Endothelial cell of umbilical vein (primary cell): ENCODE data around the gene NHS. TPM values are rescaled to one million over a fixed set of nuclear protein-coding genes. Genes with fewer than 3 reads are reported as not detected.

Experiments used
- BruUV-seq: library from RNA; stranded (reverse); fragments of 400-500 nt; replicated peaks from 2 replicates; lab custom pipeline; 2021; lab: Mats Ljungman, UMichigan
- CTCF ChIA-PET: fragments of 300-600, 350-600 bp; sonication (Branson Sonifier 250); formaldehyde crosslinking; loops from one replicate; lab custom pipeline; 2021; ENCODE audit warnings: antibody characterized with exemption, inconsistent platforms; lab: Charles Lee
- POLR2A ChIA-PET: fragments of 300-600, 350-600 bp; sonication (Branson Sonifier 250); formaldehyde crosslinking; loops from one replicate; lab custom pipeline; 2021; ENCODE audit warnings: antibody characterized with exemption, inconsistent platforms; lab: Charles Lee
- DNase-seq: peaks from one replicate; pipeline ENCODE4 v3.0.0-alpha.2; 2011; ENCODE audit warnings: low read depth, low spot score
- FAIRE-seq: peaks from 2 replicates; lab custom pipeline; 2011; peaks lifted over from hg19 to GRCh38; lab: Jason Lieb, UNC
- H2AFZ ChIP-seq: 2 replicates; pipeline ENCODE4 v1.6.0; 2012; ENCODE audit warnings: low read depth, low read length, control low read depth, inconsistent platforms
- H3K27ac ChIP-seq: 2 replicates; pipeline ENCODE4 v1.5.1; 2011; ENCODE audit warnings: low read depth, mild to moderate bottlenecking, control low read depth, low read length, moderate library complexity; ENCODE audit not compliant: insufficient read depth
- H3K27me3 ChIP-seq, 2 experiments: 2 replicates each; pipeline versions ENCODE4 v1.6.0 to v1.6.1; 2011; ENCODE audit warnings: low read length in 2 of 2, mixed read lengths in 1 of 2; ENCODE audit not compliant: control insufficient read depth in 2 of 2, insufficient read depth in 2 of 2
- H3K36me3 ChIP-seq, 2 experiments: 2 replicates in 1 of 2; 3 replicates in 1 of 2; pipeline ENCODE4 v1.5.1; 2011; ENCODE audit warnings: low read length in 2 of 2, mild to moderate bottlenecking in 1 of 2, moderate library complexity in 1 of 2; ENCODE audit not compliant: control insufficient read depth in 2 of 2, insufficient read depth in 2 of 2; ENCODE audit errors: extremely low read depth in 1 of 2
- H3K4me1 ChIP-seq: 3 replicates; pipeline ENCODE4 v1.5.1; 2011; ENCODE audit warnings: mild to moderate bottlenecking, low read length; ENCODE audit not compliant: control insufficient read depth, insufficient read depth; ENCODE audit errors: extremely low read depth
- H3K4me2 ChIP-seq: 2 replicates; pipeline ENCODE4 v1.6.1; 2011; ENCODE audit warnings: low read length, control low read depth, mixed read lengths; ENCODE audit not compliant: insufficient read depth
- H3K4me3 ChIP-seq, 3 experiments: fragments of 200-600 bp in 1 of 3; sonication (generic), shearing (Covaris generic) in 1 of 3; replicated peaks in 1 of 3; 2 replicates each; pipeline ENCODE4 v1.5.1; 2011 to 2016; ENCODE audit warnings: control low read depth in 3 of 3, low read length in 3 of 3, mild to moderate bottlenecking in 2 of 3, inconsistent platforms in 1 of 3, low read depth in 1 of 3, moderate library complexity in 1 of 3; ENCODE audit not compliant: insufficient read depth in 1 of 3
- H3K79me2 ChIP-seq: 2 replicates; pipeline ENCODE4 v1.6.0; 2012; ENCODE audit warnings: low read length, inconsistent platforms; ENCODE audit not compliant: control insufficient read depth, insufficient read depth
- H3K9ac ChIP-seq: replicated peaks from 2 replicates; pipeline ENCODE3; 2011; ENCODE audit warnings: low read length, control low read depth; ENCODE audit not compliant: insufficient read depth; ENCODE audit errors: extremely low read depth
- H3K9me1 ChIP-seq: replicated peaks from 3 replicates; pipeline ENCODE4 v1.6.0; 2011; ENCODE audit warnings: mild to moderate bottlenecking, low read length; ENCODE audit not compliant: control insufficient read depth, insufficient read depth; ENCODE audit errors: extremely low read depth
- H3K9me3 ChIP-seq: replicated peaks from 2 replicates; pipeline ENCODE4 v1.5.1; 2012; ENCODE audit warnings: low read length, inconsistent platforms; ENCODE audit not compliant: control insufficient read depth, insufficient read depth
- H4K20me1 ChIP-seq: replicated peaks from 2 replicates; pipeline ENCODE3; 2011; ENCODE audit warnings: mild to moderate bottlenecking, low read length; ENCODE audit not compliant: control insufficient read depth, insufficient read depth; ENCODE audit errors: extremely low read depth
- CTCF ChIP-seq, 2 donors: IDR thresholded peaks; 1 replicate in 1 of 2; 2 replicates in 1 of 2; pipeline ENCODE4 v1.5.1; 2011; ENCODE audit warnings: low read length in 2 of 2, mild to moderate bottlenecking in 2 of 2, moderate library complexity in 2 of 2, control low read depth in 1 of 2, inconsistent platforms in 1 of 2, low read depth in 1 of 2; ENCODE audit not compliant: insufficient read depth in 1 of 2; ENCODE audit errors: extremely low read depth in 1 of 2
- EZH2 ChIP-seq: IDR thresholded peaks from 2 replicates; pipeline ENCODE4 v1.6.1; 2012; ENCODE audit warnings: borderline replicate concordance, low read depth, mild to moderate bottlenecking, moderate library complexity, low read length, inconsistent platforms; ENCODE audit not compliant: severe bottlenecking
- FOS ChIP-seq: IDR thresholded peaks from 2 replicates; pipeline ENCODE4 v1.6.1; 2011; ENCODE audit warnings: mild to moderate bottlenecking, low read length, moderate library complexity, borderline replicate concordance; ENCODE audit not compliant: insufficient read depth
- GATA2 ChIP-seq: IDR thresholded peaks from 2 replicates; pipeline ENCODE4 v1.7.0; 2011; ENCODE audit warnings: low read depth, mild to moderate bottlenecking, moderate library complexity, mixed read lengths, low read length; ENCODE audit not compliant: insufficient read length, insufficient read depth
- JUN ChIP-seq: IDR thresholded peaks from 2 replicates; pipeline ENCODE4 v1.6.1; 2011; ENCODE audit warnings: borderline replicate concordance, low read depth; ENCODE audit not compliant: insufficient read length, insufficient read depth
- MAX ChIP-seq: IDR thresholded peaks from 2 replicates; pipeline ENCODE4 v1.6.1; 2011; ENCODE audit not compliant: insufficient read depth, insufficient read length
- MYC ChIP-seq: IDR thresholded peaks from one replicate; pipeline ENCODE4 v1.6.1; 2011; ENCODE audit warnings: mild to moderate bottlenecking, low read depth, low read length
- POLR2A ChIP-seq: IDR thresholded peaks from 2 replicates; pipeline ENCODE4 v1.6.1; 2012; ENCODE audit warnings: low read depth, mild to moderate bottlenecking, control low read depth, low read length
- POLR2AphosphoS5 ChIP-seq: IDR thresholded peaks from 2 replicates; pipeline ENCODE4 v1.6.1; 2012; ENCODE audit warnings: low read depth, mild to moderate bottlenecking, control low read depth, low read length, moderate library complexity; ENCODE audit not compliant: insufficient read depth
- dilution Hi-C: fragments of 300-500 bp; cut with MboI; formaldehyde crosslinking; loops from one replicate; pipeline ENCODE4 v1.15.0; 2019; ENCODE audit warnings: low sequenced_read_pairs; ENCODE audit not compliant: extremely low pct_ligation_motif_present
- intact Hi-C: fragments of 100-400 bp; cut with micrococcal nuclease; formaldehyde crosslinking; loops from one replicate; pipeline ENCODE4 v1.10.0; 2022
- polyA plus RNA-seq, 4 experiments: library from polyadenylated mRNA; depleted of rRNA in 3 of 4; stranded (reverse) in 3 of 4; unstranded in 1 of 4; fragments of >200 nt; gene quantifications; 2 replicates each; pipeline versions ENCODE4 v1.2.1 to v1.2.3, GENCODE V29; 2011 to 2012; ENCODE audit warnings: missing spikeins in 1 of 4
- total RNA-seq: library from RNA; stranded (reverse); gene quantifications from 2 replicates; pipeline ENCODE4 v1.2.3, GENCODE V29; 2021

Gene NHS
- total and polyA plus RNA-seq, 2 donors (not counting 3 experiments of a cell fraction or from before 2014, with no cell fraction given): 0.07 to 0.46 TPM

DNA sequence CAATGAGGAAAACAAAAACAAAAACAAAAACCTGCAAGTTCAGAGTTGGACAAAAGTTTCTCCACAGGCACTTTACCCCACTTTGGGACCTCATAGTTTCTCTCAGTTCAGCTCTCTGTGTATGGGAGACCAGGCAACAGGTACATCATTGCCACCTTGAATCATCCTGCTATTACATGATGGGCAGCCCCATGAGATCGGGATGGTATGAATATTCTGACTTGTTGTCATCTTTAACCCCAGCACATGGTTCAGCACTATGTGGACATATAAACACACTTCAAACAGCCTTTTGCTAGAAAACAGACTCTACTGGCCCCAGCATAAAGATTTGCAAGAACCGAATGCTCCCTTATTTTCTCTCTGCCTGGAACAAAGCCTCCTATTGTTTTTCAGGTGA, 185.4 kb downstream of the NHS start:
- Histone ChIP-seq H3K9ac (no peak overlapping the region), H3K27ac (no peak overlapping the region), H3K27me3 (no peaks in the 10 kb centered on the region), H4K20me1 (no peaks in the 10 kb centered on the region), H3K36me3 (no peaks in the 10 kb centered on the region), H2AFZ (no peak overlapping the region), H3K9me3 (no peaks in the 10 kb centered on the region), H3K4me2 (no peak overlapping the region), H3K4me3 (no peak overlapping the region), H3K79me2 (no peaks in the 10 kb centered on the region), H3K9me1 (no peaks in the 10 kb centered on the region), H3K4me1 (no peaks in the 10 kb centered on the region)
- intact Hi-C loops (no loop called here), dilution Hi-C loops (no loop called here)
- ChIA-PET POLR2A (no interaction called here), CTCF (interaction anchor here (2.9 kb wide), 1 partner anchor 31 kb away, joined by 10 read pairs; no protein-coding TSS in a partner anchor)
- BruUV-seq: no TSS peak
- no peak for DNase-seq
- no peak for FAIRE-seq
- TF ChIP-seq MAX (no peak), EZH2 (no peak), POLR2A (no peak), FOS (no peak), CTCF (IDR thresholded peaks at IDR 0.05; ENCODE audit: extremely low read depth in 1 of 2, insufficient read depth in 1 of 2, low read depth in 1 of 2, low read length in 2 of 2) (no peak), JUN (no peak), MYC (no peak), GATA2 (no peak), POLR2AphosphoS5 (no peak)
